Measurements from ENCODE around the gene ZNF746.
A peak's percentile ranks its signal among the peaks of the same experiment; 100 is the strongest.

The ZNF746 gene

DNA sequence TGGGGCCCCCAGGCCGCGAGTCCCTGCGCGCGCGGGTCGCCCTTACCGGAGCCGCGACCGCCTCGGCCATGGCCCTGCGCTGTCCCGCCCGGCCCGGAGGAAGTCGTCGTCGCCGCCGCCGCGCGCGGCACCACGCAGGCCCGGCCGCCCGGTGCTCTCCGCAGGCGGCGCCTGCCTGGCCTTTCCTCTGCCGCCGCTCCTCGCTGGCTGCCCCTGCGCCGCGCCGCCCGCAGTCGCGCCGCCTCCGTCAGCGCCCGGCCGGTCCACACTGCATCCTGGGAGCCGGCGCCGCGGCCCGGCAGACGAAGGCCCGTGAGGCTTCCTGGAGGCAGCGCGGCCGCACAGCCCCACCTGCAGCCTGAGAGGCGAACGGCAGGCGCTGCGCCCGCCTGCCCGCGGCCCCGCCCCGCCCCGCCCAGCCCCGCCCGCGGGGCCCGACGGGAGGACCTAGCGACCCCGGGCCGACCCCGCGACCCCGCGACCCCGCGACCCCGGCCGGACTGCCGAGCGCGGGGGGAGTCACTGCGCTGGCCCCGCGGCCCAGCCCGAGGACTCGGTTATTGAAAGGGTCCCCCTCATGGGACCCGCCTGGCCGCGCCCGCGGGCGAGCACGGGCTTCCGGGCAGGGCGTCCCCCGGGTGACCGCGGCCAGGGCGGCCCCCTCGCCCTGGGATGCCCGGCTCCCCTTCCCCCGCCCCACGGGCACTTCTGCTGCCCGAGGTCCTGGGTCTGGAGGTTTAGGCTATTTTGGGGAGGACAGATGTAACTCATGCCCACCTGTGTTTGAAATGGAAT is at the start of gene ZNF746:
Gene ZNF746, minus strand, starts transcription at position 343 of the 795 bp plus-strand sequence. Its CDS starts 273 bp downstream, at position 70.
- TF ChIP-seq, protein P1, sequence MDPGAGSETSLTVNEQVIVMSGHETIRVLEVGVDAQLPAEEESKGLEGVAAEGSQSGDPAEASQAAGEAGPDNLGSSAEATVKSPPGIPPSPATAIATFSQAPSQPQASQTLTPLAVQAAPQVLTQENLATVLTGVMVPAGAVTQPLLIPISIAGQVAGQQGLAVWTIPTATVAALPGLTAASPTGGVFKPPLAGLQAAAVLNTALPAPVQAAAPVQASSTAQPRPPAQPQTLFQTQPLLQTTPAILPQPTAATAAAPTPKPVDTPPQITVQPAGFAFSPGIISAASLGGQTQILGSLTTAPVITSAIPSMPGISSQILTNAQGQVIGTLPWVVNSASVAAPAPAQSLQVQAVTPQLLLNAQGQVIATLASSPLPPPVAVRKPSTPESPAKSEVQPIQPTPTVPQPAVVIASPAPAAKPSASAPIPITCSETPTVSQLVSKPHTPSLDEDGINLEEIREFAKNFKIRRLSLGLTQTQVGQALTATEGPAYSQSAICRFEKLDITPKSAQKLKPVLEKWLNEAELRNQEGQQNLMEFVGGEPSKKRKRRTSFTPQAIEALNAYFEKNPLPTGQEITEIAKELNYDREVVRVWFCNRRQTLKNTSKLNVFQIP (CRISPR knock-in tag; IDR thresholded peaks at IDR 0.05; ENCODE audit: borderline replicate concordance, low read depth): no peak
- TF ChIP-seq ZC3H10 (CRISPR knock-in tag; IDR thresholded peaks at IDR 0.05): 0 out of 2 replicates have a peak, but pooled peaks have one; percentile 12
- no peak for TF ChIP-seq ZFP30 (CRISPR knock-in tag; IDR thresholded peaks at IDR 0.05)
- no peak for TF ChIP-seq ZNF70 (CRISPR knock-in tag; IDR thresholded peaks at IDR 0.05)
- TF ChIP-seq TCF4 (CRISPR knock-in tag; IDR thresholded peaks at IDR 0.05; ENCODE audit: borderline replicate concordance): no peak
- TF ChIP-seq ESRRG (CRISPR knock-in tag; IDR thresholded peaks at IDR 0.05): no peak
- no peak for TF ChIP-seq TOX (CRISPR knock-in tag; IDR thresholded peaks at IDR 0.05; ENCODE audit: borderline replicate concordance)
- TF ChIP-seq, protein P2, sequence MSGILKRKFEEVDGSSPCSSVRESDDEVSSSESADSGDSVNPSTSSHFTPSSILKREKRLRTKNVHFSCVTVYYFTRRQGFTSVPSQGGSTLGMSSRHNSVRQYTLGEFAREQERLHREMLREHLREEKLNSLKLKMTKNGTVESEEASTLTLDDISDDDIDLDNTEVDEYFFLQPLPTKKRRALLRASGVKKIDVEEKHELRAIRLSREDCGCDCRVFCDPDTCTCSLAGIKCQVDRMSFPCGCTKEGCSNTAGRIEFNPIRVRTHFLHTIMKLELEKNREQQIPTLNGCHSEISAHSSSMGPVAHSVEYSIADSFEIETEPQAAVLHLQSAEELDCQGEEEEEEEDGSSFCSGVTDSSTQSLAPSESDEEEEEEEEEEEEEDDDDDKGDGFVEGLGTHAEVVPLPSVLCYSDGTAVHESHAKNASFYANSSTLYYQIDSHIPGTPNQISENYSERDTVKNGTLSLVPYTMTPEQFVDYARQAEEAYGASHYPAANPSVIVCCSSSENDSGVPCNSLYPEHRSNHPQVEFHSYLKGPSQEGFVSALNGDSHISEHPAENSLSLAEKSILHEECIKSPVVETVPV (CRISPR knock-in tag; IDR thresholded peaks at IDR 0.05): no peak
- peak; percentile 84 for ATAC-seq

DNA sequence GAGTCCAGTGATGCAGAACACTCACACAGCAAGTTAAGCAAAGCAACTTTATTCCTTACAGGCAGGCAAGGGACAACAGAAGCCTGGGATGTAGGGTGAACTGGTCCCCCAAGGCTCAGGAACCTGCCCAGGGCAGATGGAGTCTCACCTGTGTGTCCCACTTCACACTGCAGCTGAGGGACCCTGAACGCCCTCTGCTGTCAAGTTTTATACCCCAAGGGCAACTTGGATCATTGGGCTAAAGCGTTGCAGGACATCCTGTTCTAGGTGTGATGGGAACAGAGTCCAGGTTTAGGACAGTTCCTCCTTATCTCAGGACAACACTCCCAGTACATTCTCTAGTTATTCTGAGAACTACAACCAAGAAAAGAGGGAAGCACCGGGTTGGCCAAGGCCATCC is 49.5 kb upstream of the ZNF746 start:
- TF ChIP-seq ZNF70 (CRISPR knock-in tag; IDR thresholded peaks at IDR 0.05) (no peak), ZC3H10 (CRISPR knock-in tag; IDR thresholded peaks at IDR 0.05) (no peak), BACH2 (CRISPR knock-in tag; IDR thresholded peaks at IDR 0.05; ENCODE audit: borderline replicate concordance) (no peak), CSDC2 (CRISPR knock-in tag; IDR thresholded peaks at IDR 0.05) (no peak), PPARA (CRISPR knock-in tag; IDR thresholded peaks at IDR 0.05; ENCODE audit: borderline replicate concordance) (no peak), ARNTL (CRISPR knock-in tag; IDR thresholded peaks at IDR 0.05; ENCODE audit: borderline replicate concordance, low read depth) (no peak), ZFP30 (CRISPR knock-in tag; IDR thresholded peaks at IDR 0.05) (no peak), ZNF8 (CRISPR knock-in tag; IDR thresholded peaks at IDR 0.05) (no peak), SNAI2 (CRISPR knock-in tag; IDR thresholded peaks at IDR 0.05) (no peak), ZFP3 (CRISPR knock-in tag; IDR thresholded peaks at IDR 0.05) (no peak), ESRRG (CRISPR knock-in tag; IDR thresholded peaks at IDR 0.05) (no peak), GLIS3 (CRISPR knock-in tag; IDR thresholded peaks at IDR 0.05) (no peak), TOX (CRISPR knock-in tag; IDR thresholded peaks at IDR 0.05; ENCODE audit: borderline replicate concordance) (no peak), RARB (CRISPR knock-in tag; IDR thresholded peaks at IDR 0.05) (no peak)
- TF ChIP-seq, protein P2 (CRISPR knock-in tag; IDR thresholded peaks at IDR 0.05): no peak
- TF ChIP-seq, protein P1 (CRISPR knock-in tag; IDR thresholded peaks at IDR 0.05; ENCODE audit: borderline replicate concordance, low read depth): no peak
- TF ChIP-seq, protein P3, sequence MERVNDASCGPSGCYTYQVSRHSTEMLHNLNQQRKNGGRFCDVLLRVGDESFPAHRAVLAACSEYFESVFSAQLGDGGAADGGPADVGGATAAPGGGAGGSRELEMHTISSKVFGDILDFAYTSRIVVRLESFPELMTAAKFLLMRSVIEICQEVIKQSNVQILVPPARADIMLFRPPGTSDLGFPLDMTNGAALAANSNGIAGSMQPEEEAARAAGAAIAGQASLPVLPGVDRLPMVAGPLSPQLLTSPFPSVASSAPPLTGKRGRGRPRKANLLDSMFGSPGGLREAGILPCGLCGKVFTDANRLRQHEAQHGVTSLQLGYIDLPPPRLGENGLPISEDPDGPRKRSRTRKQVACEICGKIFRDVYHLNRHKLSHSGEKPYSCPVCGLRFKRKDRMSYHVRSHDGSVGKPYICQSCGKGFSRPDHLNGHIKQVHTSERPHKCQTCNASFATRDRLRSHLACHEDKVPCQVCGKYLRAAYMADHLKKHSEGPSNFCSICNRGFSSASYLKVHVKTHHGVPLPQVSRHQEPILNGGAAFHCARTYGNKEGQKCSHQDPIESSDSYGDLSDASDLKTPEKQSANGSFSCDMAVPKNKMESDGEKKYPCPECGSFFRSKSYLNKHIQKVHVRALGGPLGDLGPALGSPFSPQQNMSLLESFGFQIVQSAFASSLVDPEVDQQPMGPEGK (CRISPR knock-in tag; IDR thresholded peaks at IDR 0.05; ENCODE audit: borderline replicate concordance): no peak
- ATAC-seq: no peak

DNA sequence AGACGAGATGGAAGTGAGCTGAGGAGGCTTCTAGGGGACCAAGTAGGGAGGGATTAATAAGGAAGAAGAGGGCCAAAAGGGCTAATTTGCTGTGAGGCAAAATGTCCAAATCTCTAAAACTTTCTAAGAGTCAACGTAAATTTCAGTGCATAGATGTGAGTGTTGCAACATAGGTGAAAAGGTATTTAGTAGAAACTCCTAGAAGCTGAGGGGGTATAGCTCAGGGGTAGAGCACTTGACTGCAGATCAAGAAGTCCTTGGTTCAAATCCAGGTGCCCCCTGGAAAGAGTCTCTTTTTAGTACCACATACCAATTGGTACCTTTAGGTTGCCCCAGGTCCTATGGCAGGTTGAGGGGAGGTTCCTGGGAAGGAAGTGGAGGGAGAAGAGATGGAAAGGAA is 48.7 kb upstream of the ZNF746 start:
- no peak for ATAC-seq
- TF ChIP-seq ZFP30 (CRISPR knock-in tag; IDR thresholded peaks at IDR 0.05): no peak
- TF ChIP-seq SNAI2 (CRISPR knock-in tag; IDR thresholded peaks at IDR 0.05): no peak
- no peak for TF ChIP-seq OSR1 (CRISPR knock-in tag; IDR thresholded peaks at IDR 0.05)
- TF ChIP-seq, protein P3 (CRISPR knock-in tag; IDR thresholded peaks at IDR 0.05; ENCODE audit: borderline replicate concordance): no peak
- no peak for TF ChIP-seq ZNF565 (CRISPR knock-in tag; conservative IDR thresholded peaks at IDR 0.05; ENCODE audit: low read depth)
- TF ChIP-seq CSDC2 (CRISPR knock-in tag; IDR thresholded peaks at IDR 0.05): no peak
- TF ChIP-seq, protein P4, sequence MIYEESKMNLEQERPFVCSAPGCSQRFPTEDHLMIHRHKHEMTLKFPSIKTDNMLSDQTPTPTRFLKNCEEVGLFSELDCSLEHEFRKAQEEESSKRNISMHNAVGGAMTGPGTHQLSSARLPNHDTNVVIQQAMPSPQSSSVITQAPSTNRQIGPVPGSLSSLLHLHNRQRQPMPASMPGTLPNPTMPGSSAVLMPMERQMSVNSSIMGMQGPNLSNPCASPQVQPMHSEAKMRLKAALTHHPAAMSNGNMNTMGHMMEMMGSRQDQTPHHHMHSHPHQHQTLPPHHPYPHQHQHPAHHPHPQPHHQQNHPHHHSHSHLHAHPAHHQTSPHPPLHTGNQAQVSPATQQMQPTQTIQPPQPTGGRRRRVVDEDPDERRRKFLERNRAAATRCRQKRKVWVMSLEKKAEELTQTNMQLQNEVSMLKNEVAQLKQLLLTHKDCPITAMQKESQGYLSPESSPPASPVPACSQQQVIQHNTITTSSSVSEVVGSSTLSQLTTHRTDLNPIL (CRISPR knock-in tag; IDR thresholded peaks at IDR 0.05; ENCODE audit: low read depth): no peak
- TF ChIP-seq ESRRG (CRISPR knock-in tag; IDR thresholded peaks at IDR 0.05): no peak
- no peak for TF ChIP-seq ZNF8 (CRISPR knock-in tag; IDR thresholded peaks at IDR 0.05)
- no peak for TF ChIP-seq ZNF70 (CRISPR knock-in tag; IDR thresholded peaks at IDR 0.05)
- no peak for TF ChIP-seq ISL1 (CRISPR knock-in tag; IDR thresholded peaks at IDR 0.05)
- no peak for TF ChIP-seq TCF4 (CRISPR knock-in tag; IDR thresholded peaks at IDR 0.05; ENCODE audit: borderline replicate concordance)
- no peak for TF ChIP-seq ZC3H10 (CRISPR knock-in tag; IDR thresholded peaks at IDR 0.05)
- TF ChIP-seq RARB (CRISPR knock-in tag; IDR thresholded peaks at IDR 0.05): no peak
- no peak for TF ChIP-seq PPARA (CRISPR knock-in tag; IDR thresholded peaks at IDR 0.05; ENCODE audit: borderline replicate concordance)
- TF ChIP-seq GLIS3 (CRISPR knock-in tag; IDR thresholded peaks at IDR 0.05): no peak
- TF ChIP-seq ZFP3 (CRISPR knock-in tag; IDR thresholded peaks at IDR 0.05): no peak
- TF ChIP-seq TOX (CRISPR knock-in tag; IDR thresholded peaks at IDR 0.05; ENCODE audit: borderline replicate concordance): no peak

All from SK-N-SH treated with all-trans-retinoic acid at 6 μM for 48 hours (cell line).